Measurements from ENCODE around the gene CERS4. TPM values are rescaled to one million over a fixed set of nuclear protein-coding genes. Genes with fewer than 3 reads are reported as not detected.
"Not testable (repeated sequence)": the region's sequence is repeated elsewhere in the genome, so short reads cannot be mapped to it uniquely, and the experiment has no call there.

The CERS4 gene
- total RNA-seq, 4 donors from 2014 or later, result 21.0 to 51.7 (median 29.2) TPM

DNA sequence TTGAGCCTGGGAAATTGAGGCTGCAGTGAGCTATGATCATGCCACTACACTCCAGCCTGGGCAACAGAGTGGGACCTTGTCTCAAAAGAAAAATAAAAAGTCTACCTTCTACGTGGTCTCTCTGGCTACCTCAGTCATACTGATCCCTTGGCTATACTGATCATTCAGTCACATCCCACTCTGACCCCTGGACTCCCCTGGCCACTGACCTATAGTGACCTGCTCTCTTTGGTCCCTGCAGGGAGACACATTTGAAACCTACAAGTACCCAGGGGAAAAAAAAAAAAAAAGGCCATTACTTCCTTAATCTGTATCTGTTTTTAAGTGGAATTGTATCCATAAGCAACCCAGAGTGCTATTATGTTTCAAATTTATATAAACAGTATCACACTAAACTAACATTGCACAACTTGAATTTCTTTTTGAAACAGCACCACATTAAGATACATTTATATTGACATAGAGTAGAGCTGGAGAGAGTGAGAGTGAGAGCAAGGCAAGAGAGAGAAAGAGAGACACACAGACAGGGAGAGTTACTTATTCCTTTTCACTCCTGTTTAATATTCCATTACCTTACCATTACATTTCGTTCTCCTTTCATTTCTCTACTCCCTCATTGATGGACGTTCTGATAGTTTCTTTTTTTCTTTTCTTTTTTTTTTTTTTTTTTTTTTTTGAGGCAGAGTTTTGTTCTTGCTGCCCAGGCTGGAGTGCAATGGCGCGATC is 23.7 kb upstream of the CERS4 start:
- no peak overlapping the region for H3K27ac ChIP-seq (replicated peaks in 1 of 4)
- H3K4me1 ChIP-seq, result peaks cover 0 to 4% (median 0%) of the 10 kb centered on the region in 4 donors
- WGBS, result 84% methylated on average over 5 of the region's 5 CpGs
- intact Hi-C loops (cut with DNase I), result no loop called here
- TF ChIP-seq POLR2A (IDR thresholded peaks at IDR 0.05; ENCODE audit: low read depth) (no peak), POLR2AphosphoS5 (IDR thresholded peaks at IDR 0.05) (no peak), EP300 (IDR thresholded peaks at IDR 0.05) (no peak)
- TF ChIP-seq, protein P1, sequence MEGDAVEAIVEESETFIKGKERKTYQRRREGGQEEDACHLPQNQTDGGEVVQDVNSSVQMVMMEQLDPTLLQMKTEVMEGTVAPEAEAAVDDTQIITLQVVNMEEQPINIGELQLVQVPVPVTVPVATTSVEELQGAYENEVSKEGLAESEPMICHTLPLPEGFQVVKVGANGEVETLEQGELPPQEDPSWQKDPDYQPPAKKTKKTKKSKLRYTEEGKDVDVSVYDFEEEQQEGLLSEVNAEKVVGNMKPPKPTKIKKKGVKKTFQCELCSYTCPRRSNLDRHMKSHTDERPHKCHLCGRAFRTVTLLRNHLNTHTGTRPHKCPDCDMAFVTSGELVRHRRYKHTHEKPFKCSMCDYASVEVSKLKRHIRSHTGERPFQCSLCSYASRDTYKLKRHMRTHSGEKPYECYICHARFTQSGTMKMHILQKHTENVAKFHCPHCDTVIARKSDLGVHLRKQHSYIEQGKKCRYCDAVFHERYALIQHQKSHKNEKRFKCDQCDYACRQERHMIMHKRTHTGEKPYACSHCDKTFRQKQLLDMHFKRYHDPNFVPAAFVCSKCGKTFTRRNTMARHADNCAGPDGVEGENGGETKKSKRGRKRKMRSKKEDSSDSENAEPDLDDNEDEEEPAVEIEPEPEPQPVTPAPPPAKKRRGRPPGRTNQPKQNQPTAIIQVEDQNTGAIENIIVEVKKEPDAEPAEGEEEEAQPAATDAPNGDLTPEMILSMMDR (IDR thresholded peaks at IDR 0.05), result no peak
- H3K9me3 ChIP-seq, result no peaks in the 10 kb centered on the region
- H3K27me3 ChIP-seq, result no peaks in the 10 kb centered on the region
- H3K4me3 ChIP-seq, result no peak overlapping the region
- no peak for DNase-seq (ENCODE audit: extremely low spot score)
- no peaks in the 10 kb centered on the region for H3K36me3 ChIP-seq

DNA sequence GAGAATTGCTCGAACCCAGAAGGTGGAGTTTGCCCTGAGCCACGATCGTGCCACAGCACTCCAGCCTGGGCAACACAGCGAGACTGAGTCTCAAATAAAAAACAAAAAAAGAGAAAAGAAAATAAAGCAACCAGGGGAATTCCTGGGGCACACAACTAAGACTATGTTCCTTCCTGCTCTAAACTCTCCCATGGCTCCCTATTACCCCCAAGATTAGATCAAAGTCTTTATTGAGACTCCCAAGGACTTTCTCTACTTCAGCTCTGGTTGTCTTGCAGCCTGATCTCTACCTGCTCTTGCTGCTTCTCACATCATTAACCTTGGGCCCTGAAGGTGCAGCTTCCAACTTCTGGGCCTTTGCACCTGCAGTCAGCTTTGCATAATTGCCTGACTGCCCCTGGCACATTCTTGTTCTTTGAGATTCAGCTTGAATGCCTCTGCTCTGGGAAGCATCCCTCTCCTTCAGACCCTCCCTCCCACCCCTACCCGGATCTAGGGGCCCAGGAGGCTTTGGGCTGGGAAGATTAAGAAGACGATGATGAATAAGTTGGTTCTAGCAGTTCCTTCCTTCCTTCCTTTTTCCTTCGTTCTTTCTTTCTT is 16.8 kb upstream of the CERS4 start:
- Histone ChIP-seq H3K27ac (replicated peaks in 1 of 4) (no peak overlapping the region), H3K27me3 (peaks cover 0 to 7% (median 0%) of the 10 kb centered on the region in 4 donors), H3K36me3 (no peaks in the 10 kb centered on the region), H3K4me1 (peaks cover 6 to 15% (median 14%) of the 10 kb centered on the region in 4 donors), H3K9me3 (no peaks in the 10 kb centered on the region), H3K4me3 (no peak overlapping the region)
- 75% methylated on average over 7 of the region's 7 CpGs for WGBS
- DNase-seq (ENCODE audit: extremely low spot score), result no peak
- intact Hi-C loops (cut with DNase I), result no loop called here
- no peak for TF ChIP-seq POLR2A (IDR thresholded peaks at IDR 0.05; ENCODE audit: low read depth)
- TF ChIP-seq, protein P1 (IDR thresholded peaks at IDR 0.05), result no peak

DNA sequence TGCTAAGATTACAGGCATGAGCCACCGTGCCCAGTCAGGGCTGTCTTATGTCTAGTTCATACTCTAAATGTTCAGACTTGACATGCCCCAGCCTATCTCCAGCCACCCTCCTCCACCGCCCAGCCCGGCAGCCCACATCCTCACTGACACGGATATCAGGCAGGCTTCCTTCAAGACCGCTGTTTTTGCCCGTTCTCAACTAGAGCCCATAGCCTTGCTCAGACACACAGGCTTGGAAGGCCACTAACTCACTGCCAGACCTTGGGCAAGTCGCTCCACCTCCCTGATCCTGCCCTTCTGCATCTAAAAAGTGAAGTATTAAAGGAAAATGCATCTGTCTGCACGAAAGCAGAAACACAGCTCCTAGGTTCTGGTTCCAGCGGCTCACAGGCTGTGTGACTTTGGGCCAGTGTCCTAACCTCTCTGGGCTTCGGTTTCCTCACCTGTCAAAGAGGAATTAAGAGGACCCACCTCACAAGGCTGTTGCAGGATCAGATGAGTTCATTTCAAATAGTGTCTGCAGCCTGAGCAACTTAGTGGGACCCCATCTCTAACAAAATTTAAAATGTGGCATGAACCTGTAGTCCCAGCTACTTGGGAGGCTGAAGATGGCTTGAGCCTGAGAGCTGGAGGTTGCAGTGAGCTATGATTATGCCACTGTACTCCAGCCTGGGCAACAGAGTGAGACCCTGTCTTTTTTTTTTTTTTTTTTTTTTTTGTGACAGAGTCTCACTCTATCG is 14.5 kb upstream of the CERS4 start:
- H3K9me3 ChIP-seq, result no peaks in the 10 kb centered on the region
- TF ChIP-seq EP300 (IDR thresholded peaks at IDR 0.05) (no peak), POLR2A (IDR thresholded peaks at IDR 0.05; ENCODE audit: low read depth) (no peak)
- TF ChIP-seq, protein P1 (IDR thresholded peaks at IDR 0.05), result no peak
- H3K36me3 ChIP-seq, result no peaks in the 10 kb centered on the region
- no peak overlapping the region for H3K4me3 ChIP-seq
- no peak for DNase-seq (ENCODE audit: extremely low spot score)
- H3K27ac ChIP-seq (replicated peaks in 1 of 4), result no peak overlapping the region
- WGBS, result 57% methylated on average over 10 of the region's 11 CpGs
- peaks cover 0 to 15% (median 0%) of the 10 kb centered on the region in 4 donors for H3K27me3 ChIP-seq
- peaks cover 6 to 15% (median 14%) of the 10 kb centered on the region in 4 donors for H3K4me1 ChIP-seq
- intact Hi-C loops (cut with DNase I), result no loop called here

DNA sequence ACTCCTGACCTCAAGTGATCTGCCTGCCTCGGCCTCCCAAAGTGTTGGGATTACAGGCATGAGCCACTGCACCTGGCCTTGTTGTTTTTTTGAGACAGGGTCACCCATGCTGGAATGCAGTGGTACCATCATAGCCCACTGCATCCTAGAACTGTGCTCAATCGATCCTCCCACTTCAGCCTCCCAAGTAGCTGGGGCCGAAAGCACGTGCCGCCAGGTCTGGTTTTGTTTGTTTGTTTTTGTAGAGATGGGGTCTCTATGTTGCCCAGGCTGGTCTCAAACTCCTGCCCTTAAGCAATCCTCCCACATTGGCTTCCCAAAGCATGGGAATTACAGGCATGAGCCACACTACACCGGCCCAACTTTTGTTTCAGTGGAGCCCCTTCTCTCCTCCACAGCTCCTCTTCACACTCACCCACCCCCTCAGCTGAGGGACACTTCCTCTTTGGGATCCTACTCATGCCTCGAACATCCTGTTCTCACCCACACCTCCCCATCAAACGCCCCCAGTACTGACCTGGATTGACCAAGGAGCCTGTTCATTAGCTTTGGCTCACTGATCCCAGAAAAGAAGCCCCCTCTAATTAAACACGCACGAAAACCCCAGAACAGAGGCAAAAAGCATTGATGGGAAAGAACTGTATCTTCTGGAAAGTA is 12.8 kb upstream of the CERS4 start:
- 50% methylated on average over 10 of the region's 10 CpGs for WGBS
- intact Hi-C loops (cut with DNase I), result no loop called here

DNA sequence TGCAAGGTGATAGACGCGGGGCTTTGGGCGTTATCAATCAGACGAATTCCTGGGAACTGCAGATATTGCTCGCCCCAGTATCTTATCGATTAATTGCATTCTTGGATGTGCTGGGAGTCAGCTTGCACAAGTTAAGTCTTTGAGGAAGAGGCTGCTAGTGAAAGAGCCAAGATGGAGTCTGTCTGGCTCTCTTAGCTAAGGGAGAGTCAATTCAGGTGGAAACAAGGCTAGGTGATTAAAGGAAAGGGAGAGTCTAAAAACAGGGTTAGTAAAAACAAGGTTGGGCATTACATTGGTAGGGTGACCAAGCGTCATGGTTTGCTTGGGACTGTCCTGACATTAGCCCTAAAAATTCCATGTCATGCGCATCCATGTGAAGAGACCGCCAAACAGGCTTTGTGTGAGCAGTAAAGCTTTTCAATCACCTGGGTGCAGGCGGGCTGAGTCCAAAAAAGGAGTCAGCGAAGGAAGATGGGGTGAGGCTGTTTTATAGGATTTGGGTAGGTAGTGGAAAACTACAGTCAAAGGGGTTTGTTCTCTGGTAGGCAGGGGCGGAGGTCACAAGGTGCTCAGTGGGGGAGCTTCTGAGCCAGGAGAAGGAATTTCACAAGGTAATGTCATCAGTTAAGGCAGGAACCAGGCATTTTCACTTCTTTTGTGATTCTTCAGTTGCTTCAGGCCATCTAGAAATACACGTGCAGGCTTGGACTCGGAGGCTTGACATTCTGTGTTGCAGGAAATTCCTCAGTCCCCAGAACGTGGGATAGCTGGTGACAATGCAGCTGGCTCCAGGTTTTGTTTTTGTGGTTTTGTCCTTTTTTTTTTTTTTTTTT is 5.7 kb upstream of the CERS4 start:
- DNase-seq (ENCODE audit: extremely low spot score); H3K4me1 ChIP-seq; intact Hi-C loops (cut with DNase I); H3K27ac ChIP-seq (replicated peaks in 1 of 4); H3K36me3 ChIP-seq; H3K9me3 ChIP-seq; H3K4me3 ChIP-seq: not testable (repeated sequence)
- H3K27me3 ChIP-seq, result peaks cover 0 to 20% (median 0%) of the 10 kb centered on the region in 4 donors
- 67% methylated on average over 15 of the region's 15 CpGs for WGBS

More for the DNA sequence above, 12.8 kb upstream of the CERS4 start:
- H3K4me1 ChIP-seq, result peaks cover 6 to 15% (median 14%) of the 10 kb centered on the region in 4 donors
- TF ChIP-seq POLR2A (IDR thresholded peaks at IDR 0.05; ENCODE audit: low read depth) (no peak), EP300 (IDR thresholded peaks at IDR 0.05) (no peak), POLR2AphosphoS5 (IDR thresholded peaks at IDR 0.05) (no peak)
- TF ChIP-seq, protein P1 (IDR thresholded peaks at IDR 0.05), result no peak
- no peak overlapping the region for H3K27ac ChIP-seq (replicated peaks in 1 of 4)
- H3K4me3 ChIP-seq, result no peak overlapping the region
- peaks cover 0 to 30% (median 0%) of the 10 kb centered on the region in 4 donors for H3K27me3 ChIP-seq
- no peak for DNase-seq (ENCODE audit: extremely low spot score)
- H3K9me3 ChIP-seq, result no peaks in the 10 kb centered on the region
- no peaks in the 10 kb centered on the region for H3K36me3 ChIP-seq

Measured in esophagus muscularis mucosa (tissue), 4 donors.